GM19193 (cell line): ENCODE results near the gene KLK14.

Source experiments
- POLR2A ChIP-seq: IDR thresholded peaks from 4 replicates; pipeline ENCODE4 v1.6.1; 2011; ENCODE audit not compliant: insufficient read depth, insufficient read length; ENCODE audit errors: extremely low read depth

The KLK14 gene

GRCh38 chr19:51040151-51040550, 42.5 kb downstream of the KLK14 start:
- no peak for TF ChIP-seq POLR2A

- TF ChIP-seq POLR2A = no peak
Observed at GRCh38 chr19:51036519-51036918, 46.2 kb downstream of the KLK14 start.

- TF ChIP-seq POLR2A = no peak
Observed at GRCh38 chr19:51034704-51035103, 48.0 kb downstream of the KLK14 start, which contains the start of gene KLK12. TSS of gene KLK12 (minus strand) at chr19:51035002. CDS start at chr19:51034621, 381 bp downstream.

- no peak for TF ChIP-seq POLR2A
Observed at GRCh38 chr19:51031880-51032225, 50.8 kb downstream of the KLK14 start.

- no peak for TF ChIP-seq POLR2A
Observed at GRCh38 chr19:51031220-51031879, 51.3 kb downstream of the KLK14 start.

- TF ChIP-seq POLR2A = no peak
Observed at GRCh38 chr19:51030631-51031030, 52.1 kb downstream of the KLK14 start.

GRCh38 chr19:51029718-51030117, 53.0 kb downstream of the KLK14 start:
- no peak for TF ChIP-seq POLR2A
